Effector memory CD8-positive, alpha-beta T cell (primary cell): Measurements from ENCODE around the gene ARHGAP15.

ENCODE experiments used
- ATAC-seq: fragments of 150-1000 bp; cut with Tn5 transposase; replicated peaks from 2 replicates; pipeline ENCODE4 v1.10.0; 2021; ENCODE audit warnings: mild to moderate bottlenecking, moderate library complexity
- DNase-seq, 3 experiments: peaks; one replicate each; pipeline ENCODE4 v3.0.0; 2021
- H3K27ac Mint-ChIP-seq, 2 donors: one replicate each; pipeline ENCODE4 v1.8.0; 2022; ENCODE audit warnings: mild to moderate bottlenecking in 2 of 2, mixed read lengths in 2 of 2, moderate library complexity in 2 of 2
- H3K27me3 Mint-ChIP-seq, 2 donors: one replicate each; pipeline ENCODE4 v1.8.0; 2022; ENCODE audit warnings: mixed read lengths in 2 of 2
- H3K36me3 Mint-ChIP-seq: one replicate; pipeline ENCODE4 v1.8.0; 2022; ENCODE audit warnings: mild to moderate bottlenecking, moderate library complexity, mixed read lengths; ENCODE audit not compliant: insufficient read depth
- H3K4me1 Mint-ChIP-seq, 2 donors: one replicate each; pipeline ENCODE4 v1.8.0; 2022; ENCODE audit warnings: low read depth in 2 of 2, mixed read lengths in 2 of 2
- H3K4me3 Mint-ChIP-seq, 2 donors: one replicate each; pipeline ENCODE4 v1.8.0; 2022; ENCODE audit warnings: mild to moderate bottlenecking in 2 of 2, mixed read lengths in 2 of 2, moderate library complexity in 2 of 2
- H3K9me3 Mint-ChIP-seq, 2 donors: one replicate each; pipeline ENCODE4 v1.8.0; 2022; ENCODE audit warnings: mixed read lengths in 2 of 2

ARHGAP15 gene

GRCh38 chr2:143768991-143769390 lies 639.8 kb downstream of the ARHGAP15 start:
- H3K36me3 Mint-ChIP-seq, result peaks cover 21% of the 10 kb centered on the region
- no peaks in the 10 kb centered on the region for H3K9me3 Mint-ChIP-seq
- DNase-seq, result no peak
- H3K4me1 Mint-ChIP-seq, result peaks cover 0 to 4% of the 10 kb centered on the region in 2 donors
- H3K27me3 Mint-ChIP-seq, result no peaks in the 10 kb centered on the region
- H3K4me3 Mint-ChIP-seq, result no peak overlapping the region
- ATAC-seq, result no peak
- H3K27ac Mint-ChIP-seq, result no peak overlapping the region

- ATAC-seq (no peak), DNase-seq (no peak)
- Mint-ChIP-seq H3K27me3 (no peaks in the 10 kb centered on the region), H3K4me3 (no peak overlapping the region), H3K27ac (peak overlapping the region in 1 of 2 donors; percentile 15), H3K9me3 (no peaks in the 10 kb centered on the region), H3K36me3 (peaks cover 21% of the 10 kb centered on the region), H3K4me1 (no peaks in the 10 kb centered on the region)
Measured at GRCh38 chr2:143771939-143772338, 642.7 kb downstream of the ARHGAP15 start.

- Mint-ChIP-seq H3K9me3 (no peaks in the 10 kb centered on the region), H3K27ac (no peak overlapping the region), H3K27me3 (no peaks in the 10 kb centered on the region), H3K4me1 (no peaks in the 10 kb centered on the region), H3K36me3 (no peaks in the 10 kb centered on the region), H3K4me3 (no peak overlapping the region)
- DNase-seq (no peak), ATAC-seq (no peak)
Measured at GRCh38 chr2:143776526-143777297, 647.5 kb downstream of the ARHGAP15 start.

GRCh38 chr2:143779021-143779420 lies 649.8 kb downstream of the ARHGAP15 start:
- Mint-ChIP-seq H3K4me3 (no peak overlapping the region), H3K9me3 (no peaks in the 10 kb centered on the region), H3K36me3 (no peaks in the 10 kb centered on the region), H3K4me1 (no peaks in the 10 kb centered on the region), H3K27me3 (no peaks in the 10 kb centered on the region), H3K27ac (no peak overlapping the region)
- DNase-seq, result no peak
- ATAC-seq, result no peak

GRCh38 chr2:143786026-143786765 lies 657.0 kb downstream of the ARHGAP15 start:
- H3K4me3 Mint-ChIP-seq, result no peak overlapping the region
- H3K27me3 Mint-ChIP-seq, result peaks cover 26 to 28% of the 10 kb centered on the region in 2 donors
- no peak for ATAC-seq
- no peaks in the 10 kb centered on the region for H3K9me3 Mint-ChIP-seq
- no peak overlapping the region for H3K27ac Mint-ChIP-seq
- H3K36me3 Mint-ChIP-seq, result no peaks in the 10 kb centered on the region
- no peak for DNase-seq
- H3K4me1 Mint-ChIP-seq, result no peaks in the 10 kb centered on the region

GRCh38 chr2:143787674-143788073 lies 658.5 kb downstream of the ARHGAP15 start:
- H3K27me3 Mint-ChIP-seq, result peaks cover 26 to 28% of the 10 kb centered on the region in 2 donors
- H3K36me3 Mint-ChIP-seq, result no peaks in the 10 kb centered on the region
- H3K9me3 Mint-ChIP-seq, result no peaks in the 10 kb centered on the region
- H3K4me3 Mint-ChIP-seq, result no peak overlapping the region
- H3K27ac Mint-ChIP-seq, result no peak overlapping the region
- ATAC-seq, result no peak
- H3K4me1 Mint-ChIP-seq, result no peaks in the 10 kb centered on the region
- no peak for DNase-seq

GRCh38 chr2:143792602-143793001 lies 663.4 kb downstream of the ARHGAP15 start:
- Mint-ChIP-seq H3K27ac (no peak overlapping the region), H3K27me3 (peaks cover 23 to 30% of the 10 kb centered on the region in 2 donors)

GRCh38 chr2:143793381-143793780 lies 664.2 kb downstream of the ARHGAP15 start:
- Mint-ChIP-seq H3K27ac (no peak overlapping the region), H3K9me3 (no peaks in the 10 kb centered on the region), H3K4me1 (no peaks in the 10 kb centered on the region), H3K4me3 (no peak overlapping the region), H3K27me3 (peaks cover 15 to 22% of the 10 kb centered on the region in 2 donors), H3K36me3 (no peaks in the 10 kb centered on the region)
- DNase-seq (no peak), ATAC-seq (no peak)

More at GRCh38 chr2:143792602-143793001, 663.4 kb downstream of the ARHGAP15 start:
- H3K4me1 Mint-ChIP-seq, result no peaks in the 10 kb centered on the region
- no peak overlapping the region for H3K4me3 Mint-ChIP-seq
- DNase-seq, result no peak
- no peaks in the 10 kb centered on the region for H3K36me3 Mint-ChIP-seq
- no peaks in the 10 kb centered on the region for H3K9me3 Mint-ChIP-seq
- no peak for ATAC-seq

GRCh38 chr2:143796051-143796450 lies 666.8 kb downstream of the ARHGAP15 start:
- no peak for ATAC-seq
- H3K9me3 Mint-ChIP-seq, result no peaks in the 10 kb centered on the region
- DNase-seq, result no peak
- no peaks in the 10 kb centered on the region for H3K4me1 Mint-ChIP-seq
- no peak overlapping the region for H3K27ac Mint-ChIP-seq
- H3K27me3 Mint-ChIP-seq, result peaks cover 0 to 7% of the 10 kb centered on the region in 2 donors
- no peaks in the 10 kb centered on the region for H3K36me3 Mint-ChIP-seq
- no peak overlapping the region for H3K4me3 Mint-ChIP-seq

GRCh38 chr2:143801561-143801960 lies 672.3 kb downstream of the ARHGAP15 start:
- ATAC-seq (no peak), DNase-seq (no peak)
- Mint-ChIP-seq H3K9me3 (no peaks in the 10 kb centered on the region), H3K27ac (no peak overlapping the region), H3K4me1 (peaks cover 7 to 14% of the 10 kb centered on the region in 2 donors), H3K36me3 (no peaks in the 10 kb centered on the region), H3K27me3 (no peaks in the 10 kb centered on the region), H3K4me3 (peak overlapping the region; percentile 45 to 73)

- Mint-ChIP-seq H3K4me3 (peak overlapping the region; percentile 58 to 73), H3K9me3 (no peaks in the 10 kb centered on the region), H3K27ac (peak overlapping the region in 1 of 2 donors; percentile 76), H3K36me3 (no peaks in the 10 kb centered on the region), H3K27me3 (no peaks in the 10 kb centered on the region), H3K4me1 (peaks cover 7 to 14% of the 10 kb centered on the region in 2 donors)
- DNase-seq, result no peak
- ATAC-seq, result no peak
Measured at GRCh38 chr2:143802242-143802641, 673.0 kb downstream of the ARHGAP15 start.

GRCh38 chr2:143802871-143803650 lies 673.8 kb downstream of the ARHGAP15 start:
- peak; percentile 42 for ATAC-seq
- Mint-ChIP-seq H3K27ac (peak overlapping the region in 1 of 2 donors; percentile 76), H3K27me3 (no peaks in the 10 kb centered on the region), H3K9me3 (no peaks in the 10 kb centered on the region), H3K4me1 (peaks cover 7 to 14% of the 10 kb centered on the region in 2 donors), H3K4me3 (peak overlapping the region; percentile 58 to 73), H3K36me3 (no peaks in the 10 kb centered on the region)
- DNase-seq, result no peak

- DNase-seq, result no peak
- Mint-ChIP-seq H3K4me3 (no peak overlapping the region), H3K9me3 (no peaks in the 10 kb centered on the region), H3K27ac (no peak overlapping the region), H3K27me3 (no peaks in the 10 kb centered on the region), H3K36me3 (no peaks in the 10 kb centered on the region), H3K4me1 (peaks cover 7 to 14% of the 10 kb centered on the region in 2 donors)
- no peak for ATAC-seq
Measured at GRCh38 chr2:143803936-143804335, 674.7 kb downstream of the ARHGAP15 start.
